ENCODE measurements around the gene SLC38A3.
A peak's percentile ranks its signal among the peaks of the same experiment; 100 is the strongest.
"Not testable (repeated sequence)": the region's sequence is repeated elsewhere in the genome, so short reads cannot be mapped to it uniquely, and the experiment has no call there.

The SLC38A3 gene

DNA sequence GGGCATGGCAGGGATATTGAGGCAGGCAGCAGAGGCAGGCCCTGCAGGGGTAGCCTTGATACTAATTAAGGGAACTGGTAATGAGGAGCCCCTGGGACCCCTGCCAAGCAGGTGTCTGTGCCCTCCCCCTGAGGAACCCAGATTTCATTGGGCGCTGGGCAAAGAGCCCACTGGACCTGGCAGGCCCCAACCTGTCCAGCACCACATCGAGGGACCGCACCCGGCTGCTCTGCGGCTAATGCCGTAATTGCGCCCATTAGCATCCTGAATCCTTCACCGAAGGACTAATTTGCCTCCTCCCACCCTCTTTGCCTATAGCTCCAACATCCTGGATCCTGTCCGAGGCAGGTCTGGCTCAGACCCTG, 50.2 kb downstream of the SLC38A3 start:
- DNase-seq (ENCODE audit: low read depth) = no peak

- DNase-seq (ENCODE audit: low read depth) = no peak
Observed at GRCh38 chr3:50256978-50257890, 52.2 kb downstream of the SLC38A3 start.

DNA sequence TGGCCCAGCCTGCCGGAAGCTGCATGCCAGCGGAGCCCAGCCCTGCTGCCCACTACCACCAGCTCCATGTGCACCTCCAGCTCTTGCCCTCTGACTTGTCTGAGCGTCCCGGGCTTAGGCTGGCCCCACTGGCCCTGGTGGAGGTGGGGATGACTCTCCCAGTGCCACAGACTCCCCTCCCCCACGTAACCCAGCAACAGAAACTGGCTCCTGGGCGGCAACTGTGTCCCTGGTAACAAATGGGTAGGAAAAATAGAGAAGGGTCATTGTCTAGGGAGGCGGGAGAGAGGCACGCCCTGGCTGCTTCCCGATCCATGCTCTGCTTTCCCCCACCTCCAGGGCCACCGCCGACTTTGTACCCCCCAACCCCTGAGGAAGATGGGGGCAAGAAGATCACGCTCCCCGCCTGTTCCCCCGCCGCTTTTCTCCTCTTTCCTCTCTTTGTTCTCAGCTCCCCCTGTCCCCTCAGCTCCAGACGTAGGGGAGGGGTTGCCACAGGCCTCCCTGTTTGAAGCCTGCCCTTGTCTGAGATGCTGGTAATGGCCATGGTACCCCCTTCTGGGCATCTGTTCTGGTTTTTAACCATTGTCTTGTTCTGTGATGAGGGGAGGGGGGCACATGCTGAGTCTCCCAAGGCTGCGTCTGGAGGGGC, 53.1 kb downstream of the SLC38A3 start:
- DNase-seq (ENCODE audit: low read depth) = no peak

- DNase-seq (ENCODE audit: low read depth) = no peak
Observed at GRCh38 chr3:50258979-50259378, 53.9 kb downstream of the SLC38A3 start.

DNA sequence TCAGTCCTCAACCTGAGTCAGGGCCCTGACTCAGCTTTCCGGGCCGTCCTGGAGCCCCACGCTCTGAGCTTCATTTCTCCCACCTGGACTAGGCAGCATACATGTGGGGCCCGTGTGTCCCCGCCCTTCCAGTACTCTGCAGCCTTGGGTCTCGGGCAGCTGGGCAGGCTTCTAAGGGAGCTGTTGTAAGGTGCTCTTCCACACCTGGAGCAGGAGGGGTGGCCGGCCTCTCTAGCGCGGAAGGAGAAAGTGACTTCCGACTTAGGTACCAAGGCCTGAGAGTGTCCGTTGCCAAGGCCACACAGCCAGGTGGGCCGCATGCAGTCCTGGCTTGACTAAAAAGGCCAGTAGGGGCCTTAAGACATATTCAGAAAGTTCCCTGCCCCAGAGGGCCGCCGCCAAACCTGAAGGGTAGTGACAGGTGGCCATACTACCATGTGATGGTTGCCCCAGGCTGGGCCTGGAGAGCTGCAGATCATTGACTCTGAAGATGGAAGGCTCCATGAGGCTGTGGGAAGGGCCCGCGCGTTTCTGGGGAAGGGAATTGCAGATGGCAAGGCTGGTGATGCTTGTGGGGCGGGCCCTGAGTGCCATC, 54.5 kb downstream of the SLC38A3 start:
- DNase-seq (ENCODE audit: low read depth) = no peak

- DNase-seq (ENCODE audit: low read depth) = peak; percentile 69
Observed at GRCh38 chr3:50260027-50260941, 55.2 kb downstream of the SLC38A3 start.

- no peak for DNase-seq (ENCODE audit: low read depth)
Observed at GRCh38 chr3:50260942-50261441, 55.9 kb downstream of the SLC38A3 start.

- DNase-seq (ENCODE audit: low read depth) = no peak
Observed at GRCh38 chr3:50261505-50261904, 56.4 kb downstream of the SLC38A3 start.

DNA sequence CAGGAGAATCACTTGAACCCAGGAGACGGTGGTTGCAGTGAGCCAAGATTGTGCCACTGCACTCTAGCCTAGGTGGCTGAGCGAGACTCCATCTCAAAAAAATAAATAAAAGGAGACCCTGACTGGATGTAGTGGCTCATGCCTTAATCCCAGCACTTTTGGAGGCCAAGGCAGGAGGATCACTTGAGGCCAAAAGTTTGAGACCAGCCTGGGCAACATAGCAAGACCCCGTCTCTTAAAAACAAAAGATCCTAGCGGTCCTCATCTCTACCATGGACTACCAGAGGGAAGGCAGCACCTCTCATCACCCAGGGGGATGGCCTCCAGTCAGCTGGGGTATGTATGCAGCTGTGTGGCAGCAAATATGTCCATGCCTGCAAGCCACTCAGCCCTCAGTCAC, 57.1 kb downstream of the SLC38A3 start:
- DNase-seq (ENCODE audit: low read depth) = not testable (repeated sequence)

GRCh38 chr3:50262778-50263177, 57.7 kb downstream of the SLC38A3 start:
- DNase-seq (ENCODE audit: low read depth) = no peak

- DNase-seq (ENCODE audit: low read depth) = no peak
Observed at GRCh38 chr3:50263478-50264382, 58.7 kb downstream of the SLC38A3 start.

- no peak for DNase-seq (ENCODE audit: low read depth)
Observed at GRCh38 chr3:50264383-50264963, 59.4 kb downstream of the SLC38A3 start.

DNA sequence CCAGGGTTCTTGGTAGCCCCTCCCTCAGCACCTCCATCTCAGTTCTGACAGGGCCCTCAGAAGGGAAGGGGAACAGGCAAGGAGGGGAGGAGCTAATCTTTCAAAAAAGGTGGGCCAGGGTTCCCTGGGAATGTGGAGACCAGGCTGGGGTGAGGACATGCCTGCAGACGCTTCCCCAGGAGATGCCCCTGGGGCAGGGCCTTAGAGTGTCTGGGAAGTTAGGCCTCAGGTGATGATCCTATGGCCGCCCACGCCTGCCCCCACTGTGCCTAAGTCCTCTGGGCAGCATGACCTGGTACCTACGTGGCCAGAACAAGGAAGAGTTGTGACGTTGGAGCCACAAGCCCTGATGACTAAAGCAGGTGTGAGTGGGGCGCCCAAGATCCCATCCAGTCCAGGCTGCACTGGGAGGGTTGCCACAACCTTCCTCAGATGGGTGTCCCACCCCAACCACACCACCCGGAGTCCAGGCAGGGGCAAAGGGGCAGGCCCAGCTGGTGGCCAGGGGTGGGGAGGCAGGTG, 60.0 kb downstream of the SLC38A3 start:
- DNase-seq (ENCODE audit: low read depth) = no peak

DNA sequence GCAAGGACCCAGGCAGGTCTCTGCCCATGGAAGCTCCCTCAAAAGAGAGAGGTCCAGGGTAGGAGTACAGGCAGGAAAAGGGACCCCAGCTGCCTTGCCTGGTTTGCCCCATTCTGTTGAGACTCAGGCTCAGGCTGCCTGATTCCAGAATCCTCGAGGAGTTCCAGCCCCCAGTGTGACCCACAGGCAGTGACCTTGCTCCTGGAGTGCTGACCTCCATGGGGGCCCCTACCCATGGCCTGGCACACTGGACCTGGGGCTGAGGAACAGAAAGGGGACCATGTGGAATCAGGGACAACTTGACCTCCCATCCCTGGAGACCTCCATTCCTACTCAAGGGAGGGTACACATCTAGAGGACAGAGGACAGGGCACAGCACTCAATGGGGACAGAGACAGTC, 60.5 kb downstream of the SLC38A3 start:
- no peak for DNase-seq (ENCODE audit: low read depth)

GRCh38 chr3:50266017-50266416, 60.9 kb downstream of the SLC38A3 start:
- DNase-seq (ENCODE audit: low read depth) = no peak

- no peak for DNase-seq (ENCODE audit: low read depth)
Observed at GRCh38 chr3:50266836-50267235, 61.8 kb downstream of the SLC38A3 start.

DNA sequence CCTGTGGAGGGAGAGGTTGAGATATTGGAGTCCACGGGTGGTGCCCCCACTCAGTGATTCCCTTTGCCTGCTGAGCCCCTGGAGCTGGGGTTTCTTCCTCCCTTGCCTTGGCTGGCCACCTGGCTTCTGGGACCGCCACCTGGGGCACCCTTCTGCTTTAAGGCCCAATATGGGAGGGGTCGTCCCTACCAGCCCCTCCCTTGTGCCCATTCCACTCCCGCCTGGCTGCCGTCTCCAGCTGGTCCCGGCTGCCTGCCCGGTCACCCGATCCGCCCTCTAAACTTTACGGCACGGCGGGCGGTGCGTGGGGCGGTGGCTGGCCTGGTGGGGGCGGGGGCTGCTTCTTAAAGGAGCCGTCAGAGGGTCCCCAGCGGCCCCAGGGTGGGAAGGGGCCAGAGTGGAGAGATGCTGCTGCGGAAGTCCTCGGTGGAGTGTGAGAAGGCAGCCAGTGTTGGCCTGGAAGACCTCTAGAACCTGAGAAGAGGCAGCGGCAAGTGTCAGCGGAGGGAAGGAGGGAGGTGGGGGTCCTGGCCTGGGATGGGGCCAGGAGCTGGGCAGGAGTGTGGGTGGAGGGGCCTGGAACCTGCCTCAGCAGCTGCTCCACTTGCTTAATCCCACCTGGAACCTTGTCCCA, 62.3 kb downstream of the SLC38A3 start:
- DNase-seq (ENCODE audit: low read depth) = no peak

GRCh38 chr3:50268276-50268675, 63.2 kb downstream of the SLC38A3 start:
- no peak for DNase-seq (ENCODE audit: low read depth)

DNA sequence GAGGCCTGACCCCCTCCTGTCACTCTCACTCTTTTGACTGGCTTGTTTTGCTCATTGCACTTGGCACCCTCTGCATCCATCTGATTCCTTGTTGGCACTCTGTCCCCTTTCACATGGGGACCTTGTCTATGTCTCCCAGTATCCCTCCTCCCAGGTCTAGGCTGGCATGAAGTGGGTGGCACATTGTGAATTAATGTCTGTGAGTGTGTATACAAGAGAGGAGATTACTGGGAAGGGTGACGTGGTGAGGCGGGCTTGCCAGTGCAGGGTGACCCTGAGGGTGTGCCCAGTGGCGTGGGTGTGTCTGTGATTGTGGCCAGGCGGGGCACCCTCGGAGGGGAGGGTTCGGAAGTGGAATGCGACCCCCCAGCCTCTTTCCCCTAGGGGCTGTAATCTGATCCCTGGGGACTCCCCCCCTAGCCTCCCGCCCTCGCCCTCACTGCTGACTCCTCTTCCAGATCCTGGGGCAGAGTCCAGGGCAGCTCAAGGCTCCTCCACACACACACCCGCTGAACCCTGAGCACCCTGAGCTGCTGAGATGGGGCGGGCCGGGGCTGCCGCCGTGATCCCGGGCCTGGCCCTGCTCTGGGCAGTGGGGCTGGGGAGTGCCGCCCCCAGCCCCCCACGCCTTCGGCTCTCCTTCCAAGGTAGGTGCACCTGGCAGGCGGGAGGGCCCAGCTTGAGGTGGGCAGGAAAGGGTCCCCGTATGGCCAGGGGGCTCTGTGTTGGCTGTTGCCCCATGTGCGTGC, 63.8 kb downstream of the SLC38A3 start, which contains the start of gene SEMA3B:
Gene SEMA3B (plus strand): TSS at position 445 of the 749 bp plus-strand sequence. CDS start 94 bp downstream, at position 539.
- no peak for DNase-seq (ENCODE audit: low read depth)
